Mucosa of descending colon (tissue), 3 donors: Measurements from ENCODE around the gene FAM120AOS. TPM values are rescaled to one million over a fixed set of nuclear protein-coding genes. Genes with fewer than 3 reads are reported as not detected.
"Not testable (repeated sequence)": the region's sequence is repeated elsewhere in the genome, so short reads cannot be mapped to it uniquely, and the experiment has no call there.

ENCODE experiments used
- ATAC-seq: fragments of 200-7000 bp; cut with Tn5 transposase; one replicate; pipeline ENCODE4 v1.9.1; 2020; ENCODE audit warnings: mild to moderate bottlenecking, moderate library complexity
- DNase-seq, 3 donors: peaks; one replicate each; pipeline ENCODE4 v3.0.0-alpha.2; 2020
- H3K36me3 ChIP-seq: fragments of 200-600 bp; one replicate; pipeline ENCODE4 v1.8.0; 2021; ENCODE audit warnings: low read depth, mild to moderate bottlenecking
- H3K4me1 ChIP-seq: fragments of 200-600 bp; one replicate; pipeline ENCODE4 v1.8.0; 2021; ENCODE audit warnings: low read depth, mild to moderate bottlenecking
- H3K4me3 ChIP-seq: fragments of 200-600 bp; one replicate; pipeline ENCODE4 v1.8.0; 2021; ENCODE audit warnings: mild to moderate bottlenecking
- H3K9me3 ChIP-seq: fragments of 200-600 bp; one replicate; pipeline ENCODE4 v1.8.0; 2021; ENCODE audit warnings: mild to moderate bottlenecking
- intact Hi-C, 2 donors: fragments of 100-400 bp; cut with DNase I in 1 of 2; cut with micrococcal nuclease in 1 of 2; formaldehyde crosslinking; loops; one replicate each; pipeline versions ENCODE4 v1.11.0 to v1.11.1; 2022; cut with DNase I, micrococcal nuclease
- total RNA-seq, 3 donors: library from RNA; stranded (reverse); fragmentation: NEBNext Ultra II Directional in 2 of 3; extraction: Animal tissue kit (Norgen Biotek cat#: 25700) in 2 of 3; gene quantifications; one replicate each; pipeline versions ENCODE4 v1.2.1 to v1.2.4, GENCODE V29; 2021 to 2023
- TF ChIP-seq, protein P1 (sequence below): fragments of 200-600 bp; IDR thresholded peaks from one replicate; pipeline ENCODE4 v1.8.0; 2022; ENCODE audit warnings: antibody characterized with exemption, mild to moderate bottlenecking
- donor health status: DM: no; HTN: no; CAD: no; lungs with moderate emphysema.
- donor health status: DM: no; HTN: no; CAD: no.
- donor health status: DM: no; HTN: yes; CAD: no.

Gene FAM120AOS
- total RNA-seq, 3 donors from 2014 or later = 72.0 to 88.4 (median 73.3) TPM

DNA sequence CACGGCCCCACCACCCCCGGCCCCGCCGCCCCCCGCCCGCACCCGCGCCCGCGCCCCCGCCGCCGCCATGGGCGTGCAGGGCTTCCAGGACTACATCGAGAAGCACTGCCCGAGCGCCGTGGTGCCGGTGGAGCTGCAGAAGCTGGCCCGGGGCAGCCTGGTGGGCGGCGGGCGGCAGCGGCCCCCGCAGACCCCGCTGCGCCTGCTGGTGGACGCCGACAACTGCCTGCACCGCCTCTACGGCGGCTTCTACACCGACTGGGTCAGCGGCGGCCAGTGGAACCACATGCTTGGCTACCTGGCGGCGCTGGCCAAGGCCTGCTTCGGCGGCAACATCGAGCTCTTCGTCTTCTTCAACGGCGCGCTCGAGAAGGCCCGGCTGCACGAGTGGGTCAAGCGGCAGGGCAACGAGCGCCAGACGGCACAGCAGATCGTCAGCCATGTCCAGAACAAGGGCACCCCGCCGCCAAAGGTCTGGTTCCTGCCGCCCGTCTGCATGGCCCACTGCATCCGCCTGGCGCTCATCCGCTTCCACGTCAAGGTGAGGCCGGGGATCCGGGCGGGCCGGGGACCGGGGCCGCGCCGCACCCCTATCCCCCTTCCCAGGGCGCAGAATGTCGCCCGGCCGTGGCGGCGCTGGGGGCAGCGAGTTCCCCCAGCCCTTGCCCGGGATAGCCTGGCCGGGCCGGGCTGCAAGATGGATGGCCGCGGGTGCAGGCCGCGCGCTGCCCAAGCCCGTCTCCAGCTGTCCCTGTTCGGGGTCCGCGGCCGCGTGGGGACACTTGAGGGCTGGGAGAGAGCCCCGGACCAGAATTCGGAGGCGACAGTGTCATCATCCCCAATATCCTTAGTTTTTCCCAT is 1.3 kb downstream of the FAM120AOS start:
- Histone ChIP-seq H3K4me1 (peaks cover 41% of the 10 kb centered on the region), H3K4me3 (peak overlapping the region; percentile 78), H3K9me3 (no peaks in the 10 kb centered on the region), H3K36me3 (no peaks in the 10 kb centered on the region)
- ATAC-seq = peak; percentile 8
- DNase-seq = peak; percentile 52 to 79 (median 74)
- intact Hi-C loops = no loop called here
- TF ChIP-seq, protein P1, sequence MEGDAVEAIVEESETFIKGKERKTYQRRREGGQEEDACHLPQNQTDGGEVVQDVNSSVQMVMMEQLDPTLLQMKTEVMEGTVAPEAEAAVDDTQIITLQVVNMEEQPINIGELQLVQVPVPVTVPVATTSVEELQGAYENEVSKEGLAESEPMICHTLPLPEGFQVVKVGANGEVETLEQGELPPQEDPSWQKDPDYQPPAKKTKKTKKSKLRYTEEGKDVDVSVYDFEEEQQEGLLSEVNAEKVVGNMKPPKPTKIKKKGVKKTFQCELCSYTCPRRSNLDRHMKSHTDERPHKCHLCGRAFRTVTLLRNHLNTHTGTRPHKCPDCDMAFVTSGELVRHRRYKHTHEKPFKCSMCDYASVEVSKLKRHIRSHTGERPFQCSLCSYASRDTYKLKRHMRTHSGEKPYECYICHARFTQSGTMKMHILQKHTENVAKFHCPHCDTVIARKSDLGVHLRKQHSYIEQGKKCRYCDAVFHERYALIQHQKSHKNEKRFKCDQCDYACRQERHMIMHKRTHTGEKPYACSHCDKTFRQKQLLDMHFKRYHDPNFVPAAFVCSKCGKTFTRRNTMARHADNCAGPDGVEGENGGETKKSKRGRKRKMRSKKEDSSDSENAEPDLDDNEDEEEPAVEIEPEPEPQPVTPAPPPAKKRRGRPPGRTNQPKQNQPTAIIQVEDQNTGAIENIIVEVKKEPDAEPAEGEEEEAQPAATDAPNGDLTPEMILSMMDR = no peak

DNA sequence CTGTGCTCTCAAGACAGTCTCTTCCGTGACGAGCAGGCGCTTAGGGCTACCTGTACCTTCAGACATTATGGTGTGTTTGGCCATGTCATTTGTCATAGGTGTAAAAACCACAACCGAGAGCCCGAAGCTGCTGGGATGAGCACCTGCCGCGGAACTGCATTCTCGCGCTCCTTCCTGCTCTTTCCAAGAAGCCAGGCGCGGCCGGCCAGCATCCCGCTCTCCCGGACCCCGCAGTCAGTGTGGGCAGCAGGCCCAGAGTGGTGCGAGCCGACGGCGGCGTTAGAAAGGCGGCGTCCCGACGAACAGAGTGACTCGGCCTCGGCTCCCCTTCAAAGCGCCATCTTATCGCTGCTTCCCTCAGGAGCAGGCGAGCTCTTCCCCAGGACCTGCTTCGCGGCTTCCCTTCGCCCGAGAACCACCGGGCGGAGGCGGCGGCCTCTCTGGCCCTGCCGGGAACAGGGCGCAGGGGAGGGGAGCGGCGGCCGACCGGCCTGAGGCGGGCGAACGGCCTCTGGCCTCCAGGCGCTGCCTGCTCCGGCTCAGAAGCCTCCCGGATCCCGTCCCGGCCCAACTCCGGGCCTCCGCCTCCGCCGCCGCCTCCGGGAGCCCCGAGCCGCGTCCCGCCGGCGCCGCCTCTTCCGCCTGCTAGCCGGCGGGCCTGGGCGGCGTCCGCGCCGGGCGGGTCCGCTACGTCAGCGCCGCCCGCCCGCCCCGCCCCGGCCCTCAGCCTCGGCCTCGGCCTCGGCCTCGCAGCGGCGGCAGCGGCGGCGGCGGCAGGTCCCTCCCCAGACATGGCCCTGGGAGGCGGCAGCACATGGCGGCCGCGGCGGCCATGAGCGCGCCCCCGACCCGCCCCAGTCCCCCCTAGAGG is 2.2 kb downstream of the FAM120AOS start, which contains the start of gene FAM120A:
FAM120A (plus strand) TSS at position 741 of the 871 bp plus-strand sequence. CDS start 231 bp downstream, outside the sequence.
- no peaks in the 10 kb centered on the region for H3K9me3 ChIP-seq
- ATAC-seq (peak; percentile 81), DNase-seq (peak; percentile 81 to 88 (median 87))
- intact Hi-C loops = no loop called here
- no peaks in the 10 kb centered on the region for H3K36me3 ChIP-seq
- TF ChIP-seq, protein P1 = no peak
- peaks cover 32% of the 10 kb centered on the region for H3K4me1 ChIP-seq
- H3K4me3 ChIP-seq = peak within 1 kb of the TSS; percentile 78

DNA sequence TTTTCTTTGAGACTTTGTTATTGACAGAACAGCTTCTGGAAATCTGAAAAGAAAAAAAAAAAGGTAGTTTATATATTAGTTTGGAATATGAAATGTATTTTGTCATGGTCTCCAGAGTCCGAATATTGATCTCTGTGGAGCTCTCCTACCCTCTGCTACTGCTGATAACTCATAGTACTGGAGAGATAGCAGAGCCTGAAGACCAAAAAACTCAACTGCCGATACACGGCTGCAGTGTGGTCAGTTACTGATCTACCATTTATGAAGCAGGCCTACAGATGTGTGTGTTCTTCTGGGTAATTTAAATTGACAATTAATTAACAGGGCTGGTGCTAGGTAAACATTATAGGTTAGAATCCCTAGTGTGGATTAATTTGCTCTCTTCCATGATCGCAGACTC is 5.7 kb downstream of the FAM120AOS start:
- Histone ChIP-seq H3K4me3 (no peak overlapping the region), H3K4me1 (peaks cover 11% of the 10 kb centered on the region), H3K36me3 (no peaks in the 10 kb centered on the region), H3K9me3 (no peaks in the 10 kb centered on the region)
- no peak for ATAC-seq
- TF ChIP-seq, protein P1 = no peak
- DNase-seq = no peak
- intact Hi-C loops = no loop called here

DNA sequence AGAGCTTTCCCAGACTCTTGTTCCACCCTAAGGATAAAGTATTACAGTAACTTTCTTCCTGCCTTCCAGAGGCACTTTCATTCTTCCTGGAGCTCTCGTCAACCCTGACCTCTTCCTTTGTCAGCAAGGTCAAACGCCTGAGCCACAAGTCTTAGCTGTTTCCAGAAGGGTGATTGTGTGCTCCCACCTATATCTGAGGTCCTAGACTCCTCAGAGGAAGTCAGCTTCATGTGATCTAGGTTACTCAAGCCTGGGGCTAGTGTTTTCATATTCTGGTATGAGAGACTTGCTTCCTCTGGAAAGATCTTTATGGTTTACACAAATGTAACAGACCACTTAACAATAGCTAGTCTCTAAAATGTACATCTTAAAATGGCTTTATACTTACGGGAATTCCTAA is 7.3 kb downstream of the FAM120AOS start:
- H3K4me1 ChIP-seq = peaks cover 11% of the 10 kb centered on the region
- DNase-seq = no peak
- intact Hi-C loops = no loop called here
- H3K9me3 ChIP-seq = no peaks in the 10 kb centered on the region
- H3K36me3 ChIP-seq = no peaks in the 10 kb centered on the region
- no peak for ATAC-seq
- TF ChIP-seq, protein P1 = no peak
- H3K4me3 ChIP-seq = no peak overlapping the region

DNA sequence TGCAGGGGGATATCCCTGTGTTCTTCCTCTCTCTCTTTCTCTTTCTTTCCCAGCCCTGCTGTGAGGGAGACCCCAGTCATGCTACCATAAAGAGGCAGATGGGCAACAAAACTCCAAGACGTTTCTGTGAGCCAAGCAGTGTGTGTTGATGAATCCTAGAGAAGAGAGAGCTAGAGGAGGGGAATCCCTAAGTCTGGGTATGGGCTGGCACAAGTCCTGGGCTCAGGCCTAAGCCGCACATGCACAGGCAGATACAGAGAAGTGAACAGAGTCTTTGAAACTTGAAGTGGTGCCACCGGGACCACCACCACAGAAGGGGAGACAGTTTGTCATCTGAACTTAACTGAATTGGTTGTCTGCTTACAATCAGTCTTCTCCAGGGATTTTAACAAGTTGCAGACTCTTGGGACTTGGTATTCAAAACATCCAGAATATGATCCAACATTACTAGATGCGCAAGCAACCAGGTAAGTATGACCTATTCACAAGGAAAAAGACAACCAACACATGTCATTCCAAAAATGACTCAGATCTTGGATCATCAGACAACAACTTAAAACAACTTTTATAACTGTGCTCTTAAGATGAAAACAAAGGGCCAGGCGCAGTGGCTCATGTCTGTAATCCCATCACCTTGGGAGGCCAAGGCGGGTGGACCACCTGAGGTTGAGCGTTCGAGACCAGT is 12.3 kb downstream of the FAM120AOS start:
- no peaks in the 10 kb centered on the region for H3K9me3 ChIP-seq
- intact Hi-C loops = no loop called here
- H3K36me3 ChIP-seq = no peaks in the 10 kb centered on the region
- DNase-seq (no peak), ATAC-seq (no peak)
- TF ChIP-seq, protein P1 = no peak
- no peak overlapping the region for H3K4me3 ChIP-seq
- H3K4me1 ChIP-seq = no peaks in the 10 kb centered on the region

DNA sequence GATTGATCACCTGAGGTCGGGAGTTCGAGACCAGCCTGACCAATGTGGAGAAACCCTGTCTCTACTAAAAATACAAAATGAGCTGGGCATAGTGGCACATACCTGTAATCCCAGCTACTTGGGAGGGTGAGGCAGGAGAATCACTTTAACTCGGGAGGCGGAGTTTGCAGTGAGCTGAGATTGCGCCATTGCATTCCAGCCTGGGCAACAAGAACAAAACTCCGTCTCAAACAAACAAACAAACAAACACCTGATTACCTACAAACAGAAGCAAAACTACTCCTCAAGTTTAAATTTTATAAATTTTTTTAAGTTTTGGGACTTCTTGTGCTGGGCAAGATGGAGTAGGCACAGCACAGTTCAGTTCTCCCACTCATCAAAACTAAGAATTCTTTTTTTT is 14.1 kb downstream of the FAM120AOS start:
- DNase-seq, H3K36me3 ChIP-seq, H3K4me1 ChIP-seq, H3K4me3 ChIP-seq, intact Hi-C loops, H3K9me3 ChIP-seq, ATAC-seq: not testable (repeated sequence)
